Spleen (tissue), 11 donors: ENCODE measurements around the gene COL4A2. TPM values are rescaled to one million over a fixed set of nuclear protein-coding genes. Genes with fewer than 3 reads are reported as not detected.
A peak's percentile ranks its signal among the peaks of the same experiment; 100 is the strongest.

Source experiments
- DNase-seq: peaks from one replicate; pipeline ENCODE4 v3.0.0-alpha.2; 2020
- H3K27ac ChIP-seq, 8 donors: fragments of 200-600 bp; sonication (generic) in 7 of 8; 1 replicate in 4 of 8; 2 replicates in 4 of 8; pipeline versions ENCODE4 v1.5.0 to v1.8.0; 2016 to 2021; ENCODE audit warnings: inconsistent platforms in 4 of 8, mild to moderate bottlenecking in 4 of 8, moderate library complexity in 1 of 8
- H3K27me3 ChIP-seq, 7 donors: fragments of 200-600 bp; sonication (generic) in 6 of 7; replicated peaks in 1 of 7; 1 replicate in 4 of 7; 2 replicates in 3 of 7; pipeline versions ENCODE4 v1.5.0 to v1.8.0; 2016 to 2021; ENCODE audit warnings: inconsistent platforms in 3 of 7, mild to moderate bottlenecking in 1 of 7
- H3K36me3 ChIP-seq, 6 donors: fragments of 200-600 bp; sonication (generic) in 5 of 6; 1 replicate in 4 of 6; 2 replicates in 2 of 6; pipeline versions ENCODE4 v1.5.0 to v1.8.0; 2016 to 2021; ENCODE audit warnings: inconsistent platforms in 2 of 6
- H3K4me1 ChIP-seq, 6 donors: fragments of 200-600 bp; sonication (generic) in 5 of 6; 1 replicate in 3 of 6; 2 replicates in 3 of 6; pipeline versions ENCODE4 v1.5.0 to v1.8.0; 2016 to 2021; ENCODE audit warnings: inconsistent platforms in 3 of 6
- H3K4me3 ChIP-seq, 8 donors: fragments of 200-600 bp; sonication (generic) in 7 of 8; 1 replicate in 4 of 8; 2 replicates in 4 of 8; pipeline versions ENCODE4 v1.5.0 to v1.8.0; 2016 to 2021; ENCODE audit warnings: inconsistent platforms in 4 of 8, mild to moderate bottlenecking in 4 of 8, moderate library complexity in 2 of 8
- H3K9me3 ChIP-seq, 8 donors: fragments of 200-600 bp; sonication (generic) in 7 of 8; 1 replicate in 4 of 8; 2 replicates in 4 of 8; pipeline versions ENCODE4 v1.5.0 to v1.8.0; 2016 to 2021; ENCODE audit warnings: inconsistent platforms in 4 of 8
- POLR2A ChIP-seq, 3 donors: fragments of 450-650 bp; IDR thresholded peaks; one replicate each; pipeline ENCODE4 v1.5.1; 2017; ENCODE audit warnings: antibody characterized with exemption in 3 of 3, mild to moderate bottlenecking in 1 of 3
- POLR2AphosphoS5 ChIP-seq, 3 donors: sonication (generic); formaldehyde crosslinking; IDR thresholded peaks; one replicate each; pipeline ENCODE4 v1.5.1; 2017; ENCODE audit warnings: antibody characterized with exemption in 3 of 3
- WGBS, 5 donors: extraction: QIAGEN DNeasy Blood & Tissue Kit in 3 of 5; methylation state at CpG; one replicate each; pipeline versions ENCODE4 v1.1.5 to v1.1.7; 2013 to 2018; 5-methylcytosine and 5-hydroxymethylcytosine counted together
- intact Hi-C: fragments of 100-400 bp; cut with DNase I; formaldehyde crosslinking; loops from one replicate; pipeline ENCODE4 v1.15.0; 2023; ENCODE audit warnings: low total_unique reads
- polyA plus RNA-seq, 3 donors: library from polyadenylated mRNA; stranded (reverse); fragments of 200-250 nt; gene quantifications; one replicate each; pipeline ENCODE4 v1.2.1, GENCODE V29; 2013
- total RNA-seq, 7 donors: library from RNA; depleted of rRNA in 3 of 7; stranded (reverse); fragments of >200 nt in 3 of 7; fragmentation: NEBNext Ultra II Directional in 4 of 7; extraction: Animal tissue kit (Norgen Biotek cat#: 25700) in 4 of 7; gene quantifications; one replicate each; pipeline versions ENCODE4 v1.1.0 to v1.2.1, GENCODE V29; 2016 to 2021
- TF ChIP-seq, protein P1 (sequence below), 11 experiments: fragments of 200-600 bp in 7 of 11; fragments of 450-650 bp in 4 of 11; sonication (generic) in 4 of 11; IDR thresholded peaks in 8 of 11; conservative IDR thresholded peaks in 3 of 11; 1 replicate in 7 of 11; 2 replicates in 4 of 11; pipeline versions ENCODE4 v1.4.0 to v1.8.0; 2016 to 2021; ENCODE audit warnings: antibody characterized with exemption in 11 of 11, inconsistent platforms in 4 of 11, mild to moderate bottlenecking in 1 of 11
- donor health status: healthy with polysubstance abuse.
- donor health status: DM: no; HTN: no; CAD: no; lungs with moderate emphysema.
- donor health status: DM: no; HTN: no; CAD: no.
- donor health status: Bipolar disorder and iron deficiency.
- donor health status: healthy.
- donor health status: DM: no; HTN: no; CAD: no.
- donor health status: DM: yes; HTN: yes; CAD: no.

COL4A2 gene
- total and polyA plus RNA-seq, 10 donors, result 52.6 to 712 (median 337) TPM

DNA sequence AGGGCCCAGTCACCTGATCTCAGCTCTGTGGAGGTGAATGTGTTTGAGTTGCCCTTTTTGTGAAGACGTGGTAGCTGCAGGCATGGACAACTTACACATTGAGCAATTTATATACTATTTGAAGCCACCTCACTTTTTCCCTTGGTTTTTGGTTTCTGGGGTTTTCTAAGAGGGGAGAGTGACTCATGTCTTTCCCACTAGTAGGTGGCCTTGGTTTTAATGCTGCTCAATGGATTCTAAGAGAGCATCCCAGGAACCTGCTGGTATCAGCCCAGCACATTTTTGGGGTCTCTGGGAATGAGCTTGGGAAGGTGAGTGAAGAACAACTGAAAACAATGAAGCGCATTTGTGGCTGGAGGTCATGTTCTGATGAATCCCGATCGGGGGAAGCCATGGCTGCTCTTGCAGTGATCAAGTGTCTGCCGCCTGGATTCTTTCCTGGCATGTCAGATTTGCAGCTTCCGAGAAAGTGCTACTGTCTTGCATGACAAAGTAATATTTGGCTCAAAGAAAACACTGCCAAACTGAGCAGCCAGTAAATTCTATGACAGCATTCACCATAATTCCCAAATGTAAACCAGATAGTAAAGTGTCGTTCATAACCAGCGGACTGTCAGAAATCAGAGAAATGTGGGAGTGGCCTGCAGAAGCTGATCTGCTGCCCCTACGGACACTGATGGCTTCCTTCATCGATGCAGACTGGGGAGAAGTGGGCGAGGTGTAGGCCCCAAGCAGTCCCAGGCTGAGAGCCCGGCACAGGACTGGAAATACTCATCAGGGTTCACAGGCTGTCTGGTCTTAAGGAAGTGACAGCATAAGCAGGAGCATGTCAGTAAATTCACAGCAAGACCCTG, 98.7 kb downstream of the COL4A2 start:
- intact Hi-C loops, result no loop called here
- H3K4me3 ChIP-seq, result no peak overlapping the region
- TF ChIP-seq POLR2A (IDR thresholded peaks at IDR 0.05) (no peak), POLR2AphosphoS5 (IDR thresholded peaks at IDR 0.05) (no peak)
- TF ChIP-seq, protein P1, sequence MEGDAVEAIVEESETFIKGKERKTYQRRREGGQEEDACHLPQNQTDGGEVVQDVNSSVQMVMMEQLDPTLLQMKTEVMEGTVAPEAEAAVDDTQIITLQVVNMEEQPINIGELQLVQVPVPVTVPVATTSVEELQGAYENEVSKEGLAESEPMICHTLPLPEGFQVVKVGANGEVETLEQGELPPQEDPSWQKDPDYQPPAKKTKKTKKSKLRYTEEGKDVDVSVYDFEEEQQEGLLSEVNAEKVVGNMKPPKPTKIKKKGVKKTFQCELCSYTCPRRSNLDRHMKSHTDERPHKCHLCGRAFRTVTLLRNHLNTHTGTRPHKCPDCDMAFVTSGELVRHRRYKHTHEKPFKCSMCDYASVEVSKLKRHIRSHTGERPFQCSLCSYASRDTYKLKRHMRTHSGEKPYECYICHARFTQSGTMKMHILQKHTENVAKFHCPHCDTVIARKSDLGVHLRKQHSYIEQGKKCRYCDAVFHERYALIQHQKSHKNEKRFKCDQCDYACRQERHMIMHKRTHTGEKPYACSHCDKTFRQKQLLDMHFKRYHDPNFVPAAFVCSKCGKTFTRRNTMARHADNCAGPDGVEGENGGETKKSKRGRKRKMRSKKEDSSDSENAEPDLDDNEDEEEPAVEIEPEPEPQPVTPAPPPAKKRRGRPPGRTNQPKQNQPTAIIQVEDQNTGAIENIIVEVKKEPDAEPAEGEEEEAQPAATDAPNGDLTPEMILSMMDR (IDR thresholded peaks at IDR 0.05 in 8 of 11, conservative IDR thresholded peaks at IDR 0.05 in 3 of 11), result no peak
- no peaks in the 10 kb centered on the region for H3K36me3 ChIP-seq
- H3K27ac ChIP-seq, result peak overlapping the region in 5 of 8 donors; percentile 14 to 63 (median 33)
- peaks cover 0 to 54% (median 22%) of the 10 kb centered on the region in 6 donors for H3K4me1 ChIP-seq
- WGBS, 5 donors, result 68 to 82% (median 78%) methylated on average over 12 of the region's 12 CpGs
- H3K27me3 ChIP-seq, result peaks cover 0 to 41% (median 0%) of the 10 kb centered on the region in 7 donors
- no peak for DNase-seq
- H3K9me3 ChIP-seq, result no peaks in the 10 kb centered on the region

GRCh38 chr13:110407021-110407420, 99.9 kb downstream of the COL4A2 start:
- WGBS, 5 donors, result 74 to 87% (median 79%) methylated on average over 14 of the region's 14 CpGs
- intact Hi-C loops, result no loop called here
- TF ChIP-seq POLR2A (IDR thresholded peaks at IDR 0.05) (no peak), POLR2AphosphoS5 (IDR thresholded peaks at IDR 0.05) (no peak)
- TF ChIP-seq, protein P1 (IDR thresholded peaks at IDR 0.05 in 8 of 11, conservative IDR thresholded peaks at IDR 0.05 in 3 of 11), result no peak
- no peak overlapping the region for H3K4me3 ChIP-seq
- no peaks in the 10 kb centered on the region for H3K9me3 ChIP-seq
- H3K36me3 ChIP-seq, result no peaks in the 10 kb centered on the region
- H3K27ac ChIP-seq, result peak overlapping the region in 7 of 8 donors; percentile 14 to 71 (median 63)
- H3K27me3 ChIP-seq, result peaks cover 0 to 53% (median 0%) of the 10 kb centered on the region in 7 donors
- DNase-seq, result no peak
- peaks cover 0 to 63% (median 30%) of the 10 kb centered on the region in 6 donors for H3K4me1 ChIP-seq

- H3K4me1 ChIP-seq, result peaks cover 0 to 68% (median 35%) of the 10 kb centered on the region in 6 donors
- TF ChIP-seq, protein P1 (IDR thresholded peaks at IDR 0.05 in 8 of 11, conservative IDR thresholded peaks at IDR 0.05 in 3 of 11), result no peak
- peak in 1 of 3 donors; percentile 30 for TF ChIP-seq POLR2AphosphoS5 (IDR thresholded peaks at IDR 0.05)
- H3K27ac ChIP-seq, result peak overlapping the region; percentile 14 to 71 (median 57)
- no peak for DNase-seq
- H3K9me3 ChIP-seq, result no peaks in the 10 kb centered on the region
- H3K4me3 ChIP-seq, result no peak overlapping the region
- no peaks in the 10 kb centered on the region for H3K36me3 ChIP-seq
- peaks cover 0 to 52% (median 0%) of the 10 kb centered on the region in 7 donors for H3K27me3 ChIP-seq
- intact Hi-C loops, result no loop called here
- 16 to 31% (median 27%) methylated on average over 9 of the region's 9 CpGs for WGBS, 5 donors
These were observed 100.4 kb downstream of the COL4A2 start for GRCh38 chr13:110407531-110407930.

DNA sequence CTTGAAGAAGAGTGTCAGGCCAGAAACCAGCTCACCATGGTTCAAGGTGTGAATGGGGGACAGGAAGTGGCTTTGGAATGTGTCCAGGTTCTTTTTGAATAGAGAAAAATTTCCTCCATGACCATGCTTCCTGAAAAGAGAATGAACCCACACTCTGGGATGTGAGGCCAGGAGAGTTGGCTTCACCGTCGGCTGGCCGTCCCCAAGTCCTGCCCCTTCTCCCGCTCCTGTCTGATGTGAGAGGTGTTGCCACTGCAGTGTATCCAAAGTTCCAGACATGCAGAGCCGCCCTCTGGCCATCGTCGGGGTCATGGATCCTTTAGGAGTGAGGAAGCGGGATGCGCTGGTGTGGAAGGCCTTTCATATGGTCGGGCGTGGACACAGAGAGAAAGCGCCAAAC, 101.2 kb downstream of the COL4A2 start:
- intact Hi-C loops, result no loop called here
- Histone ChIP-seq H3K4me3 (no peak overlapping the region), H3K36me3 (no peaks in the 10 kb centered on the region), H3K27ac (peak overlapping the region; percentile 5 to 71 (median 57)), H3K4me1 (peaks cover 0 to 73% (median 39%) of the 10 kb centered on the region in 6 donors), H3K27me3 (peaks cover 0 to 55% (median 0%) of the 10 kb centered on the region in 7 donors), H3K9me3 (no peaks in the 10 kb centered on the region)
- no peak for TF ChIP-seq POLR2AphosphoS5 (IDR thresholded peaks at IDR 0.05)
- TF ChIP-seq POLR2A (IDR thresholded peaks at IDR 0.05), result no peak
- TF ChIP-seq, protein P1 (IDR thresholded peaks at IDR 0.05 in 8 of 11, conservative IDR thresholded peaks at IDR 0.05 in 3 of 11), result no peak
- 76 to 89% (median 79%) methylated on average over 12 of the region's 12 CpGs for WGBS, 5 donors
- no peak for DNase-seq
